Measurements from ENCODE around the gene TSC22D3.
"Not testable (repeated sequence)": the region's sequence is repeated elsewhere in the genome, so short reads cannot be mapped to it uniquely, and the experiment has no call there.

Gene TSC22D3

DNA sequence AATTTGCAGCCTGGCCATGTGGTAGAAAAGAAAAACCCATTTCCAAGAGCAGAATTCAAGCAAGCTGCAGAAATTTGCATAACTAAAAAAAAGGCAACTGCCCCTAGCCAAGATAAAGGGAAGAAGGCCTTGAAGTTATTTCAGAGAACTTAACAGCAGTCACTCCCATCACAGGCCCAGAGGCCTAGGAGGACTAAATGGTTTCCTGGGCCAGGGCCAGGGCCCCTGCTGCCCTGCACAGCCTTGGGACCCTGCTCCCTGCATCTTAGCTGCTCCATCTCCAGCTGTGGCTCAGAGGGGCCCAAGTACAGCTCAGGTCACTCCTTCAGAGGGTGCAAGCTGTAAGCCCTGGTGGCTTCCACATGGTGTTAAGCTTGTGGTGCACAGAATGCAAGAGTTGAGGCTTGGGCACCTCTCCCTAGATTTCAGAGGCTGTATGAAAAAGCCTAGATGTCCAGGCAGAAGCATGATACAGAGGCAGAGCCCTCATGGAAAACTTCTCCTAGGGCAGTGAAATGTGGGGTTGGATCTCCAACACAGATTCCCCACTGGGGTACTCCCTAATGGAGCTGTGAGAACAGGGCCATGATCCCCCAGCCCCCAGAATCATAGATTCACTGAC lies 43.4 kb upstream of the TSC22D3 start:
- no peak for TF ChIP-seq PPARA (CRISPR knock-in tag; IDR thresholded peaks at IDR 0.05; ENCODE audit: borderline replicate concordance)
- no peak for TF ChIP-seq ZNF70 (CRISPR knock-in tag; IDR thresholded peaks at IDR 0.05)
- TF ChIP-seq TCF4 (CRISPR knock-in tag; IDR thresholded peaks at IDR 0.05; ENCODE audit: borderline replicate concordance) = no peak
- no peak for TF ChIP-seq CSDC2 (CRISPR knock-in tag; IDR thresholded peaks at IDR 0.05)
- TF ChIP-seq, protein P1, sequence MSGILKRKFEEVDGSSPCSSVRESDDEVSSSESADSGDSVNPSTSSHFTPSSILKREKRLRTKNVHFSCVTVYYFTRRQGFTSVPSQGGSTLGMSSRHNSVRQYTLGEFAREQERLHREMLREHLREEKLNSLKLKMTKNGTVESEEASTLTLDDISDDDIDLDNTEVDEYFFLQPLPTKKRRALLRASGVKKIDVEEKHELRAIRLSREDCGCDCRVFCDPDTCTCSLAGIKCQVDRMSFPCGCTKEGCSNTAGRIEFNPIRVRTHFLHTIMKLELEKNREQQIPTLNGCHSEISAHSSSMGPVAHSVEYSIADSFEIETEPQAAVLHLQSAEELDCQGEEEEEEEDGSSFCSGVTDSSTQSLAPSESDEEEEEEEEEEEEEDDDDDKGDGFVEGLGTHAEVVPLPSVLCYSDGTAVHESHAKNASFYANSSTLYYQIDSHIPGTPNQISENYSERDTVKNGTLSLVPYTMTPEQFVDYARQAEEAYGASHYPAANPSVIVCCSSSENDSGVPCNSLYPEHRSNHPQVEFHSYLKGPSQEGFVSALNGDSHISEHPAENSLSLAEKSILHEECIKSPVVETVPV (CRISPR knock-in tag; IDR thresholded peaks at IDR 0.05) = no peak
- TF ChIP-seq, protein P2, sequence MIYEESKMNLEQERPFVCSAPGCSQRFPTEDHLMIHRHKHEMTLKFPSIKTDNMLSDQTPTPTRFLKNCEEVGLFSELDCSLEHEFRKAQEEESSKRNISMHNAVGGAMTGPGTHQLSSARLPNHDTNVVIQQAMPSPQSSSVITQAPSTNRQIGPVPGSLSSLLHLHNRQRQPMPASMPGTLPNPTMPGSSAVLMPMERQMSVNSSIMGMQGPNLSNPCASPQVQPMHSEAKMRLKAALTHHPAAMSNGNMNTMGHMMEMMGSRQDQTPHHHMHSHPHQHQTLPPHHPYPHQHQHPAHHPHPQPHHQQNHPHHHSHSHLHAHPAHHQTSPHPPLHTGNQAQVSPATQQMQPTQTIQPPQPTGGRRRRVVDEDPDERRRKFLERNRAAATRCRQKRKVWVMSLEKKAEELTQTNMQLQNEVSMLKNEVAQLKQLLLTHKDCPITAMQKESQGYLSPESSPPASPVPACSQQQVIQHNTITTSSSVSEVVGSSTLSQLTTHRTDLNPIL (CRISPR knock-in tag; IDR thresholded peaks at IDR 0.05; ENCODE audit: low read depth) = no peak
- no peak for TF ChIP-seq ESRRG (CRISPR knock-in tag; IDR thresholded peaks at IDR 0.05)
- no peak for TF ChIP-seq ZFP30 (CRISPR knock-in tag; IDR thresholded peaks at IDR 0.05)
- TF ChIP-seq OSR1 (CRISPR knock-in tag; IDR thresholded peaks at IDR 0.05) = no peak
- no peak for TF ChIP-seq TOX (CRISPR knock-in tag; IDR thresholded peaks at IDR 0.05; ENCODE audit: borderline replicate concordance)
- TF ChIP-seq, protein P3, sequence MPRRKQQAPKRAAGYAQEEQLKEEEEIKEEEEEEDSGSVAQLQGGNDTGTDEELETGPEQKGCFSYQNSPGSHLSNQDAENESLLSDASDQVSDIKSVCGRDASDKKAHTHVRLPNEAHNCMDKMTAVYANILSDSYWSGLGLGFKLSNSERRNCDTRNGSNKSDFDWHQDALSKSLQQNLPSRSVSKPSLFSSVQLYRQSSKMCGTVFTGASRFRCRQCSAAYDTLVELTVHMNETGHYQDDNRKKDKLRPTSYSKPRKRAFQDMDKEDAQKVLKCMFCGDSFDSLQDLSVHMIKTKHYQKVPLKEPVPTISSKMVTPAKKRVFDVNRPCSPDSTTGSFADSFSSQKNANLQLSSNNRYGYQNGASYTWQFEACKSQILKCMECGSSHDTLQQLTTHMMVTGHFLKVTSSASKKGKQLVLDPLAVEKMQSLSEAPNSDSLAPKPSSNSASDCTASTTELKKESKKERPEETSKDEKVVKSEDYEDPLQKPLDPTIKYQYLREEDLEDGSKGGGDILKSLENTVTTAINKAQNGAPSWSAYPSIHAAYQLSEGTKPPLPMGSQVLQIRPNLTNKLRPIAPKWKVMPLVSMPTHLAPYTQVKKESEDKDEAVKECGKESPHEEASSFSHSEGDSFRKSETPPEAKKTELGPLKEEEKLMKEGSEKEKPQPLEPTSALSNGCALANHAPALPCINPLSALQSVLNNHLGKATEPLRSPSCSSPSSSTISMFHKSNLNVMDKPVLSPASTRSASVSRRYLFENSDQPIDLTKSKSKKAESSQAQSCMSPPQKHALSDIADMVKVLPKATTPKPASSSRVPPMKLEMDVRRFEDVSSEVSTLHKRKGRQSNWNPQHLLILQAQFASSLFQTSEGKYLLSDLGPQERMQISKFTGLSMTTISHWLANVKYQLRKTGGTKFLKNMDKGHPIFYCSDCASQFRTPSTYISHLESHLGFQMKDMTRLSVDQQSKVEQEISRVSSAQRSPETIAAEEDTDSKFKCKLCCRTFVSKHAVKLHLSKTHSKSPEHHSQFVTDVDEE (CRISPR knock-in tag; IDR thresholded peaks at IDR 0.05) = no peak
- no peak for TF ChIP-seq GLIS3 (CRISPR knock-in tag; IDR thresholded peaks at IDR 0.05)
- no peak for TF ChIP-seq ZNF8 (CRISPR knock-in tag; IDR thresholded peaks at IDR 0.05)
- TF ChIP-seq ZNF565 (CRISPR knock-in tag; conservative IDR thresholded peaks at IDR 0.05; ENCODE audit: low read depth) = no peak
- no peak for TF ChIP-seq ARNTL (CRISPR knock-in tag; IDR thresholded peaks at IDR 0.05; ENCODE audit: borderline replicate concordance, low read depth)
- no peak for ATAC-seq

DNA sequence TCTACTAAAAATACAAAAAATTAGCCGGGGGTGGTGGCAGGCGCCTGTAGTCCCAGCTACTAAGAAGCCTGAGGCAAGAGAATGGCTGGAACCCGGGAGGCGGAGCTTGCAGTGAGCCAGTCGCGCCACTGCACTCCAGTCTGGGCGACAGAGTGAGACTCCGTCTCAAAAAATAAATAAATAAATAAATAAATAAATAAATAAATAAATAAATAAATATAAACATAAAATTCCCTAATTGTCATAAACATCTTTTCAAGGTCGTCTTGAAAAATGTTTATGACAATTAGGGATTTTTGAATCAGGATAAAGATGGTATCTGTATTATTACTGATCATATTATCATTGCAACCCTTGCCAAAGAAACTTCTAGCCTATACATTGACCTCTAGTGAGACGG lies 34.5 kb upstream of the TSC22D3 start:
- ATAC-seq = not testable (repeated sequence)

DNA sequence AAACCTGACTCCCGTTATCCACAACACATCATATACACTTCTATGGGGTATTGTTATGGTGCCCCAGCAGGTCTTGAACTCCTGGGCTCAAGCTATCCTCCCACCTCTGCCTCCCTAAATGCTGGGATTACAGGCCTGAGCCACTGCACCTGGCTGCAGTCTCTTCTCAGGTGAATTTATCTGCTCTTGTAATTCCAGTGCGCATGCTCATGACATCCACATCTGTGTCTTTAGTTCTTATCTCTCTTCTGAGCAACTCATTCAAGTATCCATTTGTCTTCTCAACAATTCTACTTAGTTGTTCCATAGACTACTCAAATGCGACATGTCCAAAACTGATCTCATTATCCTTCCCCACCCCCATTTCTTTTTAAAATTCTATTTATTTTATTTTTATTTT lies 29.6 kb upstream of the TSC22D3 start:
- ATAC-seq = no peak
- TF ChIP-seq SNAI2 (CRISPR knock-in tag; IDR thresholded peaks at IDR 0.05) (no peak), OSR1 (CRISPR knock-in tag; IDR thresholded peaks at IDR 0.05) (no peak), TCF4 (CRISPR knock-in tag; IDR thresholded peaks at IDR 0.05; ENCODE audit: borderline replicate concordance) (no peak), RARB (CRISPR knock-in tag; IDR thresholded peaks at IDR 0.05) (no peak), ARNTL (CRISPR knock-in tag; IDR thresholded peaks at IDR 0.05; ENCODE audit: borderline replicate concordance, low read depth) (no peak), ZNF8 (CRISPR knock-in tag; IDR thresholded peaks at IDR 0.05) (no peak), ZC3H10 (CRISPR knock-in tag; IDR thresholded peaks at IDR 0.05) (no peak), GLIS3 (CRISPR knock-in tag; IDR thresholded peaks at IDR 0.05) (no peak), TOX (CRISPR knock-in tag; IDR thresholded peaks at IDR 0.05; ENCODE audit: borderline replicate concordance) (no peak), CSDC2 (CRISPR knock-in tag; IDR thresholded peaks at IDR 0.05) (no peak), ISL1 (CRISPR knock-in tag; IDR thresholded peaks at IDR 0.05) (no peak)
- TF ChIP-seq, protein P3 (CRISPR knock-in tag; IDR thresholded peaks at IDR 0.05) = no peak
- TF ChIP-seq, protein P1 (CRISPR knock-in tag; IDR thresholded peaks at IDR 0.05) = no peak
